Liver (tissue), 9 donors: ENCODE results near the gene CCDC141. TPM values are rescaled to one million over a fixed set of nuclear protein-coding genes. Genes with fewer than 3 reads are reported as not detected.

Experiments
- DNase-seq: peaks from one replicate; pipeline ENCODE4 v3.0.0-alpha.2; 2017; ENCODE audit warnings: low spot score
- H3K27ac ChIP-seq, 2 donors: one replicate each; pipeline ENCODE4 v1.7.0; 2013; ENCODE audit warnings: inconsistent platforms in 2 of 2, low read length in 2 of 2, control low read depth in 1 of 2, low read depth in 1 of 2, mild to moderate bottlenecking in 1 of 2
- H3K27me3 ChIP-seq, 4 donors: one replicate each; pipeline versions ENCODE4 v1.6.1 to v1.7.0; 2013; ENCODE audit warnings: low read length in 3 of 4, inconsistent platforms in 1 of 4, mild to moderate bottlenecking in 1 of 4, moderate library complexity in 1 of 4; ENCODE audit not compliant: control insufficient read depth in 4 of 4, insufficient read depth in 4 of 4
- H3K36me3 ChIP-seq, 4 donors: one replicate each; pipeline versions ENCODE4 v1.6.1 to v1.7.0; 2013; ENCODE audit warnings: low read length in 3 of 4, mild to moderate bottlenecking in 3 of 4, low read depth in 1 of 4, moderate library complexity in 1 of 4; ENCODE audit not compliant: control insufficient read depth in 4 of 4, insufficient read depth in 3 of 4
- H3K4me1 ChIP-seq, 4 donors: one replicate each; pipeline versions ENCODE4 v1.6.1 to v1.7.0; 2013; ENCODE audit warnings: low read length in 3 of 4, mild to moderate bottlenecking in 3 of 4, moderate library complexity in 1 of 4; ENCODE audit not compliant: control insufficient read depth in 4 of 4, insufficient read depth in 4 of 4
- H3K4me3 ChIP-seq, 3 donors: one replicate each; pipeline versions ENCODE4 v1.6.1 to v1.7.0; 2013; ENCODE audit warnings: low read length in 3 of 3, control low read depth in 1 of 3, low read depth in 1 of 3, mild to moderate bottlenecking in 1 of 3
- H3K9ac ChIP-seq, 2 donors: one replicate each; pipeline ENCODE4 v1.7.0; 2013; ENCODE audit warnings: low read length in 2 of 2, mild to moderate bottlenecking in 2 of 2, moderate library complexity in 2 of 2, control low read depth in 1 of 2, low read depth in 1 of 2
- H3K9me3 ChIP-seq, 4 donors: one replicate each; pipeline versions ENCODE4 v1.6.1 to v1.7.0; 2013; ENCODE audit warnings: low read length in 3 of 4; ENCODE audit not compliant: control insufficient read depth in 4 of 4
- ATF3 ChIP-seq: IDR thresholded peaks from 2 replicates; pipeline ENCODE4 v1.6.1; 2016; ENCODE audit warnings: antibody characterized with exemption
- CTCF ChIP-seq: fragments of 150-350 bp; IDR thresholded peaks from 2 replicates; pipeline ENCODE4 v1.5.1; 2017; ENCODE audit warnings: improper control_type of control experiment, low read depth, low read length; ENCODE audit not compliant: missing input control
- EGR1 ChIP-seq, 2 donors: IDR thresholded peaks; 2 replicates each; pipeline ENCODE4 v1.6.1; 2016 to 2018; ENCODE audit warnings: antibody characterized with exemption in 2 of 2, low read depth in 2 of 2
- FOXA1 ChIP-seq: IDR thresholded peaks from 2 replicates; pipeline ENCODE4 v1.6.1; 2016; ENCODE audit warnings: antibody characterized with exemption
- FOXA2 ChIP-seq: IDR thresholded peaks from 2 replicates; pipeline ENCODE4 v1.6.1; 2016; ENCODE audit warnings: antibody characterized with exemption
- GABPA ChIP-seq, 2 donors: IDR thresholded peaks in 1 of 2; conservative IDR thresholded peaks in 1 of 2; 2 replicates each; pipeline ENCODE4 v1.6.1; 2016; ENCODE audit warnings: antibody characterized with exemption in 2 of 2, mild to moderate bottlenecking in 1 of 2, moderate library complexity in 1 of 2
- HNF4A ChIP-seq, 2 donors: conservative IDR thresholded peaks; 2 replicates each; pipeline ENCODE4 v1.6.1; 2016; ENCODE audit warnings: antibody characterized with exemption in 2 of 2, mild to moderate bottlenecking in 2 of 2
- HNF4G ChIP-seq: IDR thresholded peaks from 2 replicates; pipeline ENCODE4 v1.6.1; 2016; ENCODE audit warnings: antibody characterized with exemption
- JUND ChIP-seq, 2 donors: IDR thresholded peaks; 2 replicates each; pipeline ENCODE4 v1.6.1; 2016; ENCODE audit warnings: antibody characterized with exemption in 2 of 2
- MAX ChIP-seq: IDR thresholded peaks from 2 replicates; pipeline ENCODE4 v1.6.1; 2016; ENCODE audit warnings: antibody characterized with exemption
- NR2F2 ChIP-seq: IDR thresholded peaks from 2 replicates; pipeline ENCODE4 v1.6.1; 2016; ENCODE audit warnings: antibody characterized with exemption
- RAD21 ChIP-seq, 2 donors: IDR thresholded peaks; 2 replicates each; pipeline ENCODE4 v1.6.1; 2016; ENCODE audit warnings: antibody characterized with exemption in 2 of 2, mild to moderate bottlenecking in 2 of 2
- REST ChIP-seq: IDR thresholded peaks from 2 replicates; pipeline ENCODE4 v1.6.1; 2016; ENCODE audit warnings: antibody characterized with exemption, mild to moderate bottlenecking
- RXRA ChIP-seq, 2 donors: IDR thresholded peaks; 2 replicates each; pipeline ENCODE4 v1.6.1; 2017 to 2018; ENCODE audit warnings: antibody characterized with exemption in 2 of 2, mild to moderate bottlenecking in 1 of 2
- SP1 ChIP-seq: IDR thresholded peaks from 2 replicates; pipeline ENCODE4 v1.6.1; 2018; ENCODE audit warnings: antibody characterized with exemption, mild to moderate bottlenecking
- TAF1 ChIP-seq: conservative IDR thresholded peaks from 2 replicates; pipeline ENCODE4 v1.6.1; 2016; ENCODE audit warnings: antibody characterized with exemption, mild to moderate bottlenecking
- YY1 ChIP-seq: IDR thresholded peaks from 2 replicates; pipeline ENCODE4 v1.6.1; 2016; ENCODE audit warnings: antibody characterized with exemption, mild to moderate bottlenecking
- ZBTB33 ChIP-seq: IDR thresholded peaks from 2 replicates; pipeline ENCODE4 v1.6.1; 2016; ENCODE audit warnings: antibody characterized with exemption
- whole genome bisulfite sequencing: extraction: QIAGEN DNeasy Blood & Tissue Kit; methylation state at CpG from one replicate; pipeline ENCODE4 v1.1.7; 2013; 5-methylcytosine and 5-hydroxymethylcytosine counted together
- polyA plus RNA-seq, 2 donors: library from polyadenylated mRNA; stranded (reverse) in 1 of 2; unstranded in 1 of 2; fragments of 200-250 nt in 1 of 2; fragments of >200 nt in 1 of 2; fragmentation: Nextera tagmentation in 1 of 2; extraction: Ambion mirVana in 1 of 2; gene quantifications; one replicate each; pipeline versions ENCODE4 v1.2.1 to v1.2.3, GENCODE V29; 2013 to 2015
- total RNA-seq, 2 donors: library from RNA; depleted of rRNA; stranded (reverse); fragments of >200 nt; gene quantifications; one replicate each; pipeline ENCODE4 v1.2.3, GENCODE V29; 2014
- donor health status: healthy.
- donor health status: healthy.
- donor health status: healthy.
- donor health status: healthy.
- donor health status: healthy.

Gene CCDC141
- total and polyA plus RNA-seq, 4 donors: 0.05 to 1.0 (median 0.39) TPM

GRCh38 chr2:178827111-178827510 is 222.8 kb downstream of the CCDC141 start:
- no peak for TF ChIP-seq CTCF
- no peak for TF ChIP-seq ZBTB33
- TF ChIP-seq NR2F2: no peak
- no peak for TF ChIP-seq RXRA (IDR thresholded peaks at IDR 0.05)
- no peak for TF ChIP-seq TAF1
- no peak for TF ChIP-seq HNF4G
- TF ChIP-seq MAX: no peak
- no peak for TF ChIP-seq SP1
- TF ChIP-seq REST: no peak
- TF ChIP-seq EGR1 (IDR thresholded peaks at IDR 0.05; ENCODE audit: low read depth in 2 of 2): no peak
- no peak for TF ChIP-seq JUND (IDR thresholded peaks at IDR 0.05)
- TF ChIP-seq YY1: no peak
- no peak for TF ChIP-seq HNF4A (conservative IDR thresholded peaks at IDR 0.05)
- TF ChIP-seq RAD21 (IDR thresholded peaks at IDR 0.05): no peak
- TF ChIP-seq GABPA (IDR thresholded peaks at IDR 0.05 in 1 of 2, conservative IDR thresholded peaks at IDR 0.05 in 1 of 2): no peak
- no peak for TF ChIP-seq FOXA2
- TF ChIP-seq ATF3: no peak
- no peak for TF ChIP-seq FOXA1
- Histone ChIP-seq H3K4me3 (no peak overlapping the region), H3K36me3 (no peaks in the 10 kb centered on the region), H3K4me1 (no peaks in the 10 kb centered on the region), H3K9ac (no peak overlapping the region), H3K27ac (no peak overlapping the region), H3K9me3 (no peaks in the 10 kb centered on the region), H3K27me3 (no peaks in the 10 kb centered on the region)
- 54% methylated on average over 1 of the region's 1 CpG for WGBS
- no peak for DNase-seq
